GM21619 (cell line): ENCODE results near the gene C1orf174.

Experiments used
- ATAC-seq: cut with Tn5 transposase; IDR thresholded peaks from one replicate; pipeline ENCODE4 v1.9.1; 2021; ENCODE audit not compliant: unreplicated experiment

The C1orf174 gene

GRCh38 chr1:3898475-3898735, 1.7 kb downstream of the C1orf174 start:
- ATAC-seq, result no peak

GRCh38 chr1:3896396-3897000, 3.6 kb downstream of the C1orf174 start:
- ATAC-seq, result no peak

- no peak for ATAC-seq
Observed at GRCh38 chr1:3895951-3896325, 4.1 kb downstream of the C1orf174 start.

DNA sequence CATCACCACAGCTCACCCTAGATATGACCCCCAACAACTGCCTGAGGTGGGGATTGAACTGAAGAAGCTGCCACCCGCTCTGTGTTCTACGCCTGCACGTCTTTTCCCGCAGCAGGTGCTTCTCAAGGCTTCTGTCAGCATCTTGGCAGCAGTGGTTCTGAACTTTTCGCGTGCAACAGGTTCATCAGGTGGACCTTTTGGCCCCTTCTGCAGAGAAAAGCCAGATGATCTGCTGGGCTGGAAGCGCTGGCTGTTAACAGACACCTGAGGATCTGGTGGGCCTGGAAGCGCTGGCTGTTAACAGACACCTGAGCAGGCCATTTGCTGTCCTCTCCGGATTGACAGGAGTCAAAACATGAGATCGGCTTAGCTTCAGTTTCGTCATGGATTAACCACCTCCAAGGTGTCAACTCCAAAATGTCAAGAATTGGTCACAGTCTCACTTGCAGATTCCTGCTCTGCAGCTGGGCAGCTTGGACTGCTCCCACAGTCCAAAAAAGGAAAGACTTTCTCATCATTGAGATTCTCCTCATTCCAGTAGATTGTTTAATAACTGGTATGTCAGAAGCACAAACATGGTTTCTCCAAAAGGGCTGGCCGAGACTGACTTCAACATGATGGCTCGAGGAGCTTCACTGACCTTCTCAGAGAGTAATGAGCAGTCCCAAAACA, 4.7 kb downstream of the C1orf174 start:
- no peak for ATAC-seq

GRCh38 chr1:3894626-3895278, 5.3 kb downstream of the C1orf174 start:
- ATAC-seq, result no peak

GRCh38 chr1:3893190-3893589, 6.9 kb downstream of the C1orf174 start:
- ATAC-seq, result no peak

- no peak for ATAC-seq
Observed at GRCh38 chr1:3892748-3893147, 7.3 kb downstream of the C1orf174 start.

GRCh38 chr1:3891329-3891865, 8.7 kb downstream of the C1orf174 start:
- no peak for ATAC-seq

DNA sequence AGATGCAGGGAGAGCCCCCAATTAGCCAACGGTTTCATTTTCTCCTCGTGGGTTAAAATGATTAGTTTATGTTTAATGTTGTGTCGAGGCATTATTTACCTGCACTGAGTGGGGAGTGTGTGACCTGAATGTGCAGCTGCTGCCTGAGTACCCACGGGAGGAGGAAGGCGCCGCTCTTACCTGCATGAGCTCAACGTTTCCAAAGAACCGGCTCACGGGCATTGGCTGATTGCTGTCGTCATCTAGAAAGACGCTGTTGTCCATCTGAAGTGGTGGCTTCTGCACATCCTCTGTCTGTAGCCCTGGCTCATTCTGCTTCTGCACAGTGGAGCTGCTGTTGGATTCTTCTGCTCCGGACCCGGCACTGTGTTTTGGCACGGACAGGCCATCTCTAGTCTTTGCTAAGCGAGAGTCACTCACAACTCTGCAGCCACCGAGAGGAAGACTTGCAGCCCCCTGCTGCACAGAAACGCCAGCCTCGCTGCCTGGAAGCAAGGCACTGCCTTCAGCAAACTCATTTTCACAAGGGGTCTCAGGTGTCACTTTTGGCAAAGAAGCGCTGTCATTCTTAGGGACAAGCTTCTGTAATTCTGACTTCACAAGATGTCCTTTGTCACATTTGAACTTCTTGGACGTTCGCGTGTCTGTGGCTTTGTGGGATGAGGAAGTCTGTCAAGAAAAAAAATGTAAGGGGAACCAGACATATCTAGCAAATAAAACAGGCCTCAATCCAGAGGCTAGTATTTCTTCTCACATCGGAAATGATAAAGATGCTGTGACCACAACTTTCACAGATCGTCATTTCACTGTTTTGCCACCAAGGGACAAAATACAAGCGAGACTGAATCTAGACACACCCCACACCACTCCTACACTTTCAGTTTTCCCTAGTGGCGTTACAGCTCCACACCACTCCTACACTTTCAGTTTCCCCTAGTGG, 9.4 kb downstream of the C1orf174 start:
- no peak for ATAC-seq

DNA sequence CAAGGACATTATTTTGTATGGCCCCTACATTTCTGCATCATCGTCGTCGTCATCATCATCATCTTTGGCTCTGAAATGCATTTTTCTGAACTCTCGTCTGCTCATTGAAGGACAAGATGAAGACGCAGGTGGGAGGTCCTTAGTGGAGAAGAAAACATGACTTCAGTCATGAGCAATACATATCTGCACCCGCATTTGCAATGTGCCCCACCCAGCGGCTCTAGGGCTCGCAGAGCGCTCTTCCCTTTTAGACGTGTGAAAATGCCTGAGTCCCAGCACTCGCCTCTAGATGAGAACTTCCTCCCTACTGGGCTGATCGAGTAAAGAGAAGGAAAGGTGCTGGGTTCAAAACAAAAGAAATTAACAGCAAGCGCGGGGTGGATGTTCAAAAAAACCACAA, 10.1 kb downstream of the C1orf174 start:
- ATAC-seq, result no peak

DNA sequence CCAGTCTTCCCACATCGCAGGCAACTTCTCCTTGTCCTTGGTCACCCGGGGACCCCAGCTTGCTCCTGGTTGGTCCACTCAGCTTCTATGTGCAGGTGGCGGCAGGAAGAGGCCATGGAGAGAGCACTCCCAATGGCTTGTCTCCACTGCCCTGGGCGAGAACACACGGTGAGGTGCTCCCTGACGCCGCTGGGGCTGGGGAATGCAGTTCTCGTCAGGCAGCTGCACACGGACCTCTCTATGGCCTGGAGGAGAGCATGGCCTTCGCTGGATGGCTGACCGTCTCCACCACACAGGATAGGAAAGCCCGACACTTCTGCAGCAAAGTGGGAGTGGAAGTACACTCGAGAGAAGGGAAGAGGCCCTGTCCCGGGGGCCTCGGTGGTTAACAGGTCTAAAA, 11.8 kb downstream of the C1orf174 start:
- ATAC-seq, result no peak

GRCh38 chr1:3886691-3887090, 13.4 kb downstream of the C1orf174 start:
- ATAC-seq, result no peak

- ATAC-seq, result no peak
Observed at GRCh38 chr1:3886106-3886670, 13.9 kb downstream of the C1orf174 start.

GRCh38 chr1:3885611-3886010, 14.5 kb downstream of the C1orf174 start:
- no peak for ATAC-seq

DNA sequence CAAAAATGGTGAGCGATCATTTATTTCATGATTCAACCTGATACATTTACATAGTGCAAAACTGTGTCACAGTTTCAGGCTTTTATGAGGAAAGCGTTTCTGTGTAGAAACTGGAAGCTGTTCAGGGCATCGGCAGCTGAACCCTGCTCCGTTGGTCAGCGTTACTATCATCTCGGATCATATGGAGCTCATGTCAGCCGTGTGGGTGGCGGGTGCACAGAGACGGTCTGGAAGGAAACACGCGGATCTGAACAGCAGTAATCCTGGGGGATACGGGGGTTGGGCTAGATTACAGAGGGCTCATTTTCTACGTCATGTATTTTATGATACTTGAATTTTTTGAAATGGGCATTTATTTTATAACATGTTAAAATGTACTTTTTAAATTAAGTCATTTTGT, 15.1 kb downstream of the C1orf174 start:
- no peak for ATAC-seq

DNA sequence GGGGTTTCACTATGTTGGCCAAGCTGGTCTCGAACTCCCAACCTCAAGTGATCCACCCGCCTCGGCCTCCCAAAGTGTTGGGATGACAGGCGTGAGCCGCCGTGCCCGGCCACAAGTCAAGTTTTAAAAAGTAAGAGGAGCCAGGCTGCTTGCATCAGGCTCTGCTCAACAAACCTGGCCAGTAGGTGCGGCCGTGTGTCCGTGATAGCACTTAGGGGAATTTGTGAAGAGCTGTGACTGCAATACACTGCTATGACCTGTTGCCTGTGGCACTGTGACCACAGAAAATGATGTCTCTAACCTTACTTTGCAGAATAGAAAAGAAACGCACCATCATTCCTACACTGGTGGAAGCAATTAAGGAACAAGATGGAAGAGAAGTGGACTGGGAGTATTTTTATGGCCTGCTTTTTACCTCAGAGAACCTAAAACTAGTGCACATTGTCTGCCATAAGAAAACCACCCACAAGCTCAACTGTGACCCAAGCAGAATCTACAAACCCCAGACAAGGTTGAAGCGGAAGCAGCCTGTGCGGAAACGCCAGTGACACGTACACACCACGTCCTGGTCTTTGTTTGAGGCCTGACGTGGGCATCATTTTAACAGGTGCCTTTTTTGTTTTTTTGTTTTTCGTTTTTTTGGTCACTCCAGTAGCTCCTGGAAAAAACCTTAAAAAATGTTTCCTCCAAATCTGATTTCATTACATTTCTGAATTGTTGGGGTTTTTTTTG, 16.7 kb downstream of the C1orf174 start:
- no peak for ATAC-seq

DNA sequence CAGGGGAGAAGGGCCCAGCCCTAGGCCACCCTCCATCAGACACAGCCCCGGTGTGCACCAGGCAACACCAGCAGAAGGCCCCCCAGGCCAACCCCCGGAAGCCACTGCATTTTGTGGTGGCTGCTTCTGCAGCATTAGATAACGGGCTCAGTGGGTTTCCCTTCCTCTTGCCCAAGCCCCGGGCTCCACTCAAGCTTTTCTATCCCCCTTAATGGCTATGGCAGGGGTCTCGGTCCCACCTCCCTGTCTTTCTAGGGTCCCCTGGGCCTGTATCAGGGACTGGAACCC, 18.9 kb downstream of the C1orf174 start:
- ATAC-seq, result no peak

- no peak for ATAC-seq
Observed at GRCh38 chr1:3880429-3881192, 19.5 kb downstream of the C1orf174 start.

DNA sequence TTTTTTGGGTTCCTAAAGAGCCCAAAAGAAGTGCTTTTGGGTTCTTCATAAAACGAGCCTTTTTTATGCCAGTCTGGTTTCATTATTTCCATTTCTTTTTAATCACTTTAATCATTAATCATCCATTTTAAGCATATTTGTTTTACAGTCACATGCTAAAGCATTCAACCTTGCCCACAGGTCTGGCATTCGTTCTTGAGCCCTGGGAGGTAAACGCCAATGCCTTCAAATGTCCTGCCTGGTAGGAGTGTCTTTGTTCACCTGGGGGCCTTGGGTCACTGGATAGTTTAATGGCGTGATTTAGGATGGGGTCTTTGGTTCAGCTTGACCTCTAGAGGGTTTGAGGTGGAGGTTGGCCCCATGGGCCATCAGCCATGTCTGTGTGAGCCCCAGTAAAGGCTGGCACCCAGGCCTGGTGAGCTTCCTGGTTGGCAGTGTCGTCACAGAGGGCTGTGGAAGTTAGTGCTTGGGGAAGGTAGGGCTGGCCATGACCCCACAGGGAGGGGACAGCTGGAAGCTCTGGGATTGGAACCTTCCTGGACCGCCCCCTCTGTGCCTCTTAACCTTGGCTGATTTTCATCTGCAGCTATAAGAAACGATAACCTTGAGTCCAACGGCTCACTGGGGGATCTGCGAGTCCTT, 20.2 kb downstream of the C1orf174 start:
- no peak for ATAC-seq
